Epithelial cell of esophagus (primary cell): ENCODE data around the gene LYRM9.

Experiments used
- DNase-seq: peaks from one replicate; pipeline ENCODE4 v3.0.0; 2010; ENCODE audit warnings: low read depth
- H3K4me3 ChIP-seq: 2 replicates; pipeline ENCODE4 v1.5.1; 2011; ENCODE audit warnings: mild to moderate bottlenecking, low read length, control low read depth
- CTCF ChIP-seq: IDR thresholded peaks from 2 replicates; pipeline ENCODE4 v1.5.1; 2011; ENCODE audit warnings: low read depth, mild to moderate bottlenecking, low read length, control low read depth, inconsistent platforms; ENCODE audit not compliant: insufficient read depth; ENCODE audit errors: missing control alignments

Gene LYRM9

GRCh38 chr17:27898096-27898495 is 4.9 kb upstream of the LYRM9 start:
- H3K4me3 ChIP-seq: no peak overlapping the region
- TF ChIP-seq CTCF: no peak
- no peak for DNase-seq

- TF ChIP-seq CTCF: no peak
- H3K4me3 ChIP-seq: no peak overlapping the region
- DNase-seq: no peak
These were observed 3.5 kb upstream of the LYRM9 start for GRCh38 chr17:27896701-27897100.

- TF ChIP-seq CTCF: no peak
- no peak overlapping the region for H3K4me3 ChIP-seq
- DNase-seq: no peak
These were observed 2.9 kb upstream of the LYRM9 start for GRCh38 chr17:27895940-27896535.

GRCh38 chr17:27895123-27895895 is 2.1 kb upstream of the LYRM9 start:
- no peak for TF ChIP-seq CTCF
- DNase-seq: no peak
- no peak overlapping the region for H3K4me3 ChIP-seq

GRCh38 chr17:27893841-27894503 is 807 bp upstream of the LYRM9 start:
- DNase-seq: no peak
- H3K4me3 ChIP-seq: no peak overlapping the region
- TF ChIP-seq CTCF: no peak

GRCh38 chr17:27892542-27892865 is 661 bp downstream of the LYRM9 start:
- DNase-seq: no peak
- H3K4me3 ChIP-seq: peak overlapping the region; percentile 59
- no peak for TF ChIP-seq CTCF
